ENCODE data around the gene DENND5B.

GRCh38 chr12:31423405-31423804 lies 167.5 kb downstream of the DENND5B start:
- TF ChIP-seq CTCF (IDR thresholded peaks at IDR 0.05), result no peak
- no peak for TF ChIP-seq POLR2A (IDR thresholded peaks at IDR 0.05)

All from right lobe of liver (tissue), 4 donors.